Measurements from ENCODE around the gene FBXO15.

FBXO15 gene, protein sequence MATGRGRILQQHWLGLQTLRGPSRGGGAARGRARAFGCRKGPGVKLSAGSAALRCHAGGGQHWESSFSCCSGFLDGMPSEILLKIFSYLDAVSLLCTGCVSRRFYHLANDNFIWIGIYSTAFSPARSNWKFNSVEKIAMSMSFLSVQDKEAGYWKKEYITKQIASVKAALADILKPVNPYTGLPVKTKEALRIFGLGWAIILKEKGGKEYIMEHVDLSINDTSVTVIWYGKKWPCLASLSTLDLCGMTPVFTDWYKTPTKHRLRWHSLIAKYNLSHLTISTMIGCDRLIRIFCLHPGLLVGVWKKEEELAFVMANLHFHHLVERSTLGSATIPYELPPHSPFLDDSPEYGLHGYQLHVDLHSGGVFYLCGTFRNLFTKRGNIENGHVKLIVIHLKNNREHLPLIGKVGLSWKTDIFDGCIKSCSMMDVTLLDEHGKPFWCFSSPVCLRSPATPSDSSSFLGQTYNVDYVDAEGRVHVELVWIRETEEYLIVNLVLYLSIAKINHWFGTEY

DNA sequence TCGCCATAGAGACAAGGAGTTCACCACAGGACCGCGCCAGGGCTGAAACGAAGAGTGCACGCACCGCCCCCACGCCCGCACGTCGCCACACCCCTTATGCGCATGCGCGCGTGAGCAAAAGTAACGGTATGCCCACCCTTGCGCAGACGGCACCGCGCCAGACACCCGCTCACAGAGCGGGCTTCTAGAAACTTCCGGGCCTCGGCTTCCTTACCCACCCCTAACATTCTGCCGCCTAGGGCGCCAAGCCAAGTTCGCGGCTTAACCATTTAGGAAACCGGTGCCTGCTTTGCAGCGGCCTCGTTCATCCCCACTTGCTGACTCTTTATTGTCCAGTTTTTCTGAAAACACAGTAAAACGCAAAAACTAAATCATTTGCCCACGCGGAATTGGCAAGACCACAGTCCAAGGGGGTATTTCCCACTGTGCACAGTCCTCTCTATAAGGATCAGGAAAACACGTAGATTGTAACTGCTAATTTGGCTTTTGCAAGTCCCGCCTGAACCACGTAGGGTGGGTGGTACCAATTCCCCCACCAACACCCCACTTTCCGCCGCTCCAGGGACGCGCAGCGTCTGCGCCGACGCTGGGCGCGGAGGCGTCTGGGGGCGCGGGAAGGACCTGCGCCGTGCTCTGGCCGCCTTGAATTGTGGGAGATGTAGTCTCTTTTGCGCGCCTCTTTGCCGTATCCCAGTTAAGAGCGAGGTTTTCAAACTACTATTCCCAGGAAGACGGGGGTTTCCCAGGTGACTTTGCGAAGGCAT lies at the start of gene FBXO15, which contains the start of gene TIMM21:
FBXO15 (minus strand) TSS at position 56 of the 764 bp plus-strand sequence; CDS start at position 7, 49 bp downstream.
TIMM21 (plus strand) TSS at position 745 of the 764 bp plus-strand sequence. CDS start 286 bp downstream, outside the sequence.
- DNase-seq (ENCODE audit: low spot score), result peak; percentile 96

GRCh38 chr18:74196220-74197119 lies 48.8 kb upstream of the FBXO15 start:
- DNase-seq (ENCODE audit: low spot score), result peak; percentile 54

- DNase-seq (ENCODE audit: low spot score), result no peak
Measured at GRCh38 chr18:74194691-74195090, 47.1 kb upstream of the FBXO15 start.

GRCh38 chr18:74191577-74191976 lies 43.9 kb upstream of the FBXO15 start:
- DNase-seq (ENCODE audit: low spot score), result no peak

GRCh38 chr18:74190086-74190485 lies 42.5 kb upstream of the FBXO15 start:
- DNase-seq (ENCODE audit: low spot score), result no peak

GRCh38 chr18:74186661-74187060 lies 39.0 kb upstream of the FBXO15 start:
- no peak for DNase-seq (ENCODE audit: low spot score)

DNA sequence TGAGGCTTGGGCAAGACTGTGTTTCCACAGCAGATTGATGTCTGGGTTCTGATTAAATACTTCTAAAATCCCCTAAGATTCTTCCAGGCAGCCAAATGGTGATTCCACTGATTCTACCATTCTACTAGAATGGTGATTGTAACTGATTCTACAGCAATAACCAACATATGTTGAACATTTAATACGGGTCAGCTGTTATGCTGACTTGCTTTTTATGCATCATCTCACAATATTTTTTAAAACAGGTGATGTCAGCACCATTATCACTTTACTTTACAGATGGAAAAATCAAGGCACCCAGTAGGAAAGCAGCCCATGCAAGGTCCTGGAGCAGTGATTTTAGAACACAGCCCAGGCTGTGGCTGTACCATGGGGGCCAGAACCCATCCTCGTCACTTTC lies 38.2 kb upstream of the FBXO15 start:
- DNase-seq (ENCODE audit: low spot score), result no peak

DNA sequence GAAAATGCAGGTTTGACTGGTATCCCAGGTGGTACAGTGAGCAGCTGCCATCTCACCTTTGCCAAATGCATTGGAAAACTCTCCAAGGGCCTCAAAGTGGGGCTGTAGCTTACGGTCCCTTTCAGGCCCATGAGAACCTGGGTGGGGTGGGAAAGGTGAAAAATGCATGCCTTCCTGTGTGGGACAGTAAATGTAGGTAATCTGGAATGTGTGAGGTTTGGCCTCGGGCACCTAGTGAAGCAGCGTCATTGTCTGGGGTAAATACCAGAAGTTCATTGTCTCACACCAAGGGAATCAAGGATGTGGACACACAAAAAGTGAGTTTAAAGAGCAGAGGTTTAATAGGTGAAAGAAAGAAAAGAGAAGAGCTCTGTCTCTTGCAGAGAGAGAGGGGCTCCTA lies 37.2 kb upstream of the FBXO15 start:
- no peak for DNase-seq (ENCODE audit: low spot score)

- no peak for DNase-seq (ENCODE audit: low spot score)
Measured at GRCh38 chr18:74183130-74183529, 35.5 kb upstream of the FBXO15 start.

GRCh38 chr18:74182335-74182734 lies 34.7 kb upstream of the FBXO15 start:
- no peak for DNase-seq (ENCODE audit: low spot score)

- DNase-seq (ENCODE audit: low spot score), result no peak
Measured at GRCh38 chr18:74179623-74180199, 32.1 kb upstream of the FBXO15 start.

- DNase-seq (ENCODE audit: low spot score), result no peak
Measured at GRCh38 chr18:74178884-74179283, 31.2 kb upstream of the FBXO15 start.

- DNase-seq (ENCODE audit: low spot score), result no peak
Measured at GRCh38 chr18:74175658-74176057, 28.0 kb upstream of the FBXO15 start.

GRCh38 chr18:74173434-74173750 lies 25.8 kb upstream of the FBXO15 start:
- DNase-seq (ENCODE audit: low spot score), result no peak

- DNase-seq (ENCODE audit: low spot score), result no peak
Measured at GRCh38 chr18:74172697-74173433, 25.2 kb upstream of the FBXO15 start.

DNA sequence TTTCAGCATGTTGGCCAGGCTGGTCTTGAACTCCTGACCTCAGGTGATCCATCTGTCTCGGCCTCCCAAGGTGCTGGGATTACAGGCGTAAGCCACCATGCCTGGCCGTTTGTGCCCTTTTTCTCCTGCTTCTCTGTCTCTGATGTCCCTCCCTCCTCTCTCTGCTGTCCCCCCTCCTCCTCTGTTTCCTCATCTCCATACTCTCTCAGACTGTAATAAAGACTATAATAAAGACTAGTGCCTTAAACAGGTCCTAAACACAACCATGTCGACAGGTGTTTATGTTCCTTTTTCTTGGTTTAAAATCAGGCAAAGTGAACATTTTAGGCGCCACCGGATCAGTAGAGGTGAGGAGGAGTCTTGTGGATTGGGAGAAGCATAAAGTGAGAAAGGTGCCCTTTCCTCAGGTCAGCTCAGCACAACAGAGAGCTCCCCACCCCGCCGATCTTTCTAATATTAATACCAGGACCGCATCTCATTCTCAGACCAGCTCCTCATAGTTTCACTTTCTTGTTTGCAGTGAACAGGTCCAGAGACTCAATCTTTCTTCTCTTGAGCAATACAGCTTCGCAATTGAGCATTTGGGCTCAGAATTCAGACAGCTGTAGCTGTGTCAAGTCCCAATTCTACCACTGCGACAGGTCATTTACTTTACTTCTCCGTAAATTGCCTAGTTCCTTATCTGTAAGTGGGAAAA lies 24.4 kb upstream of the FBXO15 start:
- no peak for DNase-seq (ENCODE audit: low spot score)

DNA sequence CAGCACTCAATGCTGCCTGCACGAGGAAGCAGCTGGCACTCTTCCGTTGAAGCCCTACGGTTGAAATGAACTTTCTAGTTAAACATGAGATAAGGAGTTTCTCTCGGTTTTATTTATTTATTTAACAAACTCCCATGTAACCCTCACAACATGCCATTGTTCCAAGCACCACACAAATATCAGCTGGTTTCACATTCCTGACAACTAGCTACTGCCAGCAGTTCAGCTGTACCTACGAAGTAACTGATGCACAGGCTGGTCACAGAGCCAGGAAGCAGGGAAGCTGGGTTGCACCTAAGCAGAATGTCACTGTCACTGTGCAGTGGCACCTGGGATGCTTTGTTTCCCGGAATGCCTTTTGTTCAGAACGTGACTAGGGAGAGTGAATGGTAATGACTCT lies 18.8 kb upstream of the FBXO15 start:
- no peak for DNase-seq (ENCODE audit: low spot score)

DNA sequence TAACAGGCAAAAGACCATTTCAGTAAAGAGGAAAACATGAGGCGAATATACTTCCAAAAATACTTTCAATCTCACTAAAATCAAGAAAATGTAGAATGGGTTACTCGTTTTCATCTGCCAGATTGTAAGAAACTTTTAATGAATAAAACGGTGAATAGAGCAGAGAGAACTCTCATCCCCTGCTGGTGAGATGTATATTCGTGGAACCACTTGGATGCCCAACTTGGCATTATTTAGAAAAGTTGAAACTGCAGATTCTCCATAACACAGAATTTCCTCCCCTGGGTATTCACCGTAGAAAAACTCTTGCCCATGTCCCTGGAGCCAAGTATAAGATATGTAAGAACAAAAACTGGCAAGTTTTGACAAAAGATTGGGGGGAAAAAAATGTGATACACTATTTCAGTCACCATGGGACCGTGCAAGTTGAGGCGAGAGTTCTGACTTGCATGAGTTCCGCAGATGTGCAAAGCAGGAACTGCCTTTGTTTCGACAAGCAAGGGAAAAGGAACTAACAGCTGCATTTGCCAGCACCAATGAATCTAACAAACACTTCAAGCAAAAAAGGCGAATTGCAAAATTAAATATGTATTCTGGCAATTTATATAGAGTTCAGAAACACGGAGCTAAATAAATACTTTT lies 15.5 kb upstream of the FBXO15 start:
- DNase-seq (ENCODE audit: low spot score), result no peak

DNA sequence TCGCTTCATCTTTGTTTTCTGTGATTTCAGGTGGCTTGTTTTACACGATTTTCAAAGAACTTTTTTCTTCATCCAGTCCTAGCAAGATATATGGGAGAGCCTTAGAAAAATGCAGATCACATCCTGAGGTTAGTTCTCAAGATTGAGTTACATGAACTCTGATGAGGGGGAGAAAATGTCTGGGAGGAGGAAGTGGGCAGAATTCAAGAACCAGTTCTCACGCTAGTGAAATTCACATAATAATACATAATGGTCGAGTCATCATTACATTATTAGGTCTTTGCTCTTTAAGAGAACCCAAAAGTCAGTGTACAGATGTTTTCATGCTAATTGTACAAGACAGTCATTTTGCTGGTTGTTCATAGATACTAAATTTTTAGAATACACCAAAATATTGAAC lies 7.6 kb upstream of the FBXO15 start:
- DNase-seq (ENCODE audit: low spot score), result no peak

GRCh38 chr18:74154716-74155115 lies 7.1 kb upstream of the FBXO15 start:
- no peak for DNase-seq (ENCODE audit: low spot score)
